ENCODE data around the gene DYNLT5. TPM values are rescaled to one million over a fixed set of nuclear protein-coding genes. Genes with fewer than 3 reads are reported as not detected.

DYNLT5 gene
- 1 to 10 TPM; 2.0 to 2.4 TPM for total RNA-seq

GRCh38 chr1:66752000-66752592, at the start of gene DYNLT5:
TSS of gene DYNLT5 (plus strand) at chr1:66752459. CDS start at chr1:66754659, 2,200 bp downstream.

Other genes with a start within 250 kb of the DYNLT5 start
- 10 to 100 TPM; 15.3 to 46.1 TPM for gene SGIP1, start 218.3 kb upstream of the DYNLT5 start, total RNA-seq
- gene INSL5, start 48.8 kb downstream of the DYNLT5 start, total RNA-seq = not detected
- 1 to 10 TPM in 1 of 2 donors, under 1 TPM in 1; 1.00 to 5.5 TPM for gene DNAI4, start 172.4 kb downstream of the DYNLT5 start, total RNA-seq
- gene MIER1, start 172.5 kb downstream of the DYNLT5 start, total RNA-seq = 10 to 100 TPM; 21.6 to 22.0 TPM